Measurements from ENCODE around the gene BPNT1.

BPNT1 gene

DNA sequence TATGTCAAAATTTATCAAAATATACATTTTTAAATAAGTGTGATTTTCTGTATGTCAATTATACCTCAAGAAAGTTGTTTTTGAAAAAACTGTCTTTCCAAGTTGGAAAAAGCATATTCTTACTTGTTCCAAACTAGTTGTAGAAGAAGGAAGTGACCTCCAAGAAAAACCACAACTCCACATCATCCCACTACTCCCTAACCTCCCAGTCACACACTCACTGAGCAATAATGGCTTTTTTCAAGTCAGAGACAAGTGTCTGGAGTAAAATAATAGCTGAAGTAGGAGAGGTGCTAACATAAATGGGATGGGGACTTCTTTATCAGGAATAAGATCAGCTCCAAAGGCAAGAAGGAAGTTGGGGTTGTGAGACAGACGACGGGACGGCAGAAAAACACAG, 56.7 kb downstream of the BPNT1 start:
- Histone ChIP-seq H3K4me2 (ENCODE audit: low read depth, low read length, poor library complexity, severe bottlenecking) (no peak overlapping the region), H4K20me1 (ENCODE audit: low read depth, low read length) (peaks cover 12% of the 10 kb centered on the region), H3K9me2 (replicated peaks; ENCODE audit: insufficient read depth, low read length) (no peaks in the 10 kb centered on the region), H3K79me2 (ENCODE audit: insufficient read depth, low read length) (peaks cover 49% of the 10 kb centered on the region), H3K27ac (ENCODE audit: low read depth, low read length) (no peak overlapping the region), H2AFZ (ENCODE audit: low read depth, low read length, severe bottlenecking) (no peak overlapping the region), H3K9me3 (ENCODE audit: insufficient read depth, low read length) (no peaks in the 10 kb centered on the region), H3F3A (ENCODE audit: insufficient read depth) (peaks cover 12% of the 10 kb centered on the region; the same call in 1 of the 2 replicates), H3K27me3 (ENCODE audit: low read length) (no peaks in the 10 kb centered on the region), H3K36me3 (ENCODE audit: low read length) (peaks cover 61% of the 10 kb centered on the region; the same call in 1 of the 2 replicates), H3K9ac (ENCODE audit: low read length) (no peak overlapping the region), H3K4me3 (ENCODE audit: insufficient read depth, low read length, poor library complexity, severe bottlenecking) (no peak overlapping the region)
- no peak for TF ChIP-seq EZH2phosphoT487 (conservative IDR thresholded peaks at IDR 0.05; ENCODE audit: low read length)
- TF ChIP-seq, protein P1, sequence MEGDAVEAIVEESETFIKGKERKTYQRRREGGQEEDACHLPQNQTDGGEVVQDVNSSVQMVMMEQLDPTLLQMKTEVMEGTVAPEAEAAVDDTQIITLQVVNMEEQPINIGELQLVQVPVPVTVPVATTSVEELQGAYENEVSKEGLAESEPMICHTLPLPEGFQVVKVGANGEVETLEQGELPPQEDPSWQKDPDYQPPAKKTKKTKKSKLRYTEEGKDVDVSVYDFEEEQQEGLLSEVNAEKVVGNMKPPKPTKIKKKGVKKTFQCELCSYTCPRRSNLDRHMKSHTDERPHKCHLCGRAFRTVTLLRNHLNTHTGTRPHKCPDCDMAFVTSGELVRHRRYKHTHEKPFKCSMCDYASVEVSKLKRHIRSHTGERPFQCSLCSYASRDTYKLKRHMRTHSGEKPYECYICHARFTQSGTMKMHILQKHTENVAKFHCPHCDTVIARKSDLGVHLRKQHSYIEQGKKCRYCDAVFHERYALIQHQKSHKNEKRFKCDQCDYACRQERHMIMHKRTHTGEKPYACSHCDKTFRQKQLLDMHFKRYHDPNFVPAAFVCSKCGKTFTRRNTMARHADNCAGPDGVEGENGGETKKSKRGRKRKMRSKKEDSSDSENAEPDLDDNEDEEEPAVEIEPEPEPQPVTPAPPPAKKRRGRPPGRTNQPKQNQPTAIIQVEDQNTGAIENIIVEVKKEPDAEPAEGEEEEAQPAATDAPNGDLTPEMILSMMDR (IDR thresholded peaks at IDR 0.05; ENCODE audit: insufficient read depth, low read length, poor library complexity, severe bottlenecking): no peak

DNA sequence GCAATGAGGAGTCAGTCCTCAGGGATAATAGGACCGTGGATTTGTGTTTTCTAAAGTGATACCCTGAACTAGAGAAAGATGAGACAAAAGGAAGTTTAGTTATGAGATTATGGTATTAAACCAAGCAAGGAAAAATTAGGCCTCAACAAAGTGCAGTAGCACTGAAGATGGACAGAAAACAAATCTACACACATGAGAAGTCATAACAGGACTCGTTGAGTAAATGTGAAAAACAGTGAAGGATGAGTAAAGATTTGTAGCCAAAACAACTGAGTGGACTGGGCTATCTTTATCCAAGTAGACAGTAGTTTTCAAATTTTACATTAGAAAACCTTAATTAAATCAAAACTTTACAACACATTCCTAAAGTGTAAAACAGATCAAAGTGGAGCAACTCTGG, 58.3 kb downstream of the BPNT1 start:
- no peak for TF ChIP-seq EZH2phosphoT487 (conservative IDR thresholded peaks at IDR 0.05; ENCODE audit: low read length)
- TF ChIP-seq, protein P1 (IDR thresholded peaks at IDR 0.05; ENCODE audit: insufficient read depth, low read length, poor library complexity, severe bottlenecking): no peak
- Histone ChIP-seq H3K9ac (ENCODE audit: low read length) (no peak overlapping the region), H3F3A (ENCODE audit: insufficient read depth) (peaks cover 12% of the 10 kb centered on the region; the same call in 1 of the 2 replicates), H3K27ac (ENCODE audit: low read depth, low read length) (no peak overlapping the region), H3K9me2 (replicated peaks; ENCODE audit: insufficient read depth, low read length) (no peaks in the 10 kb centered on the region), H3K36me3 (ENCODE audit: low read length) (peaks cover 53% of the 10 kb centered on the region; the same call in 1 of the 2 replicates), H4K20me1 (ENCODE audit: low read depth, low read length) (peaks cover 7% of the 10 kb centered on the region; the same call in 1 of the 2 replicates), H3K27me3 (ENCODE audit: low read length) (no peaks in the 10 kb centered on the region), H3K79me2 (ENCODE audit: insufficient read depth, low read length) (peaks cover 32% of the 10 kb centered on the region), H3K9me3 (ENCODE audit: insufficient read depth, low read length) (no peaks in the 10 kb centered on the region), H3K4me2 (ENCODE audit: low read depth, low read length, poor library complexity, severe bottlenecking) (no peak overlapping the region), H3K4me3 (ENCODE audit: insufficient read depth, low read length, poor library complexity, severe bottlenecking) (no peak overlapping the region), H2AFZ (ENCODE audit: low read depth, low read length, severe bottlenecking) (no peak overlapping the region)

DNA sequence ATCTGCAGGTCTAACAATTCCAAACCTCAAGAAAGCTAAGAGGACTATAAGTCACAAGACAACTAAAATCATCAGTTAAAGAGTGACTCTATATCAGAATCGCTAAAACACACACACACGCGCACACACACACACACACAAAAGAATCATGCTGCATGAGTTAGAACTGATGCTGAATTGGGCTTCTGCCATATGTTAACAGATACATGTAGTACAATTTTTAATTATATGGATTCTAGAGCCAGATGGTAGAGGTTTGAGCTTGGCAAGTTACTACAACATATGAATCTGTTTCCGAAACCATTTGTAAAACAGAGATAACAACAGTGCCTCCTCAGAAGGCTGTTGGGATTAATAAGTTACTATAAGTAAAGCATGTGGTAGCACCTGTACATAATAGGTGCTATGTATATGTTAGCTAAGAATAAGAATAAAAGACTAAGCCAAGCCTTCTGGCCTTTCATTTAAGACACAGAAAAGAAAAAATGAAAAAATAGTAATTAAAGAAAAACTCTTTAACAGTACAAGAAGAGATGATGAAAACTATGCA, 61.2 kb downstream of the BPNT1 start:
- Histone ChIP-seq H3K9me3 (ENCODE audit: insufficient read depth, low read length) (no peaks in the 10 kb centered on the region), H3K27ac (ENCODE audit: low read depth, low read length) (no peak overlapping the region), H3F3A (ENCODE audit: insufficient read depth) (peaks cover 10% of the 10 kb centered on the region; the same call in 1 of the 2 replicates), H2AFZ (ENCODE audit: low read depth, low read length, severe bottlenecking) (no peak overlapping the region), H3K4me2 (ENCODE audit: low read depth, low read length, poor library complexity, severe bottlenecking) (no peak overlapping the region), H4K20me1 (ENCODE audit: low read depth, low read length) (no peaks in the 10 kb centered on the region; the same call in 1 of the 2 replicates), H3K79me2 (ENCODE audit: insufficient read depth, low read length) (0 out of 2 replicates have a peak, but pooled peaks cover 7% of the 10 kb centered on the region), H3K9me2 (replicated peaks; ENCODE audit: insufficient read depth, low read length) (no peaks in the 10 kb centered on the region), H3K36me3 (ENCODE audit: low read length) (peaks cover 53% of the 10 kb centered on the region; the same call in 1 of the 2 replicates), H3K4me3 (ENCODE audit: insufficient read depth, low read length, poor library complexity, severe bottlenecking) (no peak overlapping the region), H3K9ac (ENCODE audit: low read length) (no peak overlapping the region), H3K27me3 (ENCODE audit: low read length) (no peaks in the 10 kb centered on the region)
- TF ChIP-seq, protein P1 (IDR thresholded peaks at IDR 0.05; ENCODE audit: insufficient read depth, low read length, poor library complexity, severe bottlenecking): no peak
- TF ChIP-seq EZH2phosphoT487 (conservative IDR thresholded peaks at IDR 0.05; ENCODE audit: low read length): no peak

All from SU-DHL-6 (cell line).